K562 (cell line): ENCODE measurements around the gene PPDPF. TPM values are rescaled to one million over a fixed set of nuclear protein-coding genes. Genes with fewer than 3 reads are reported as not detected.
A peak's percentile ranks its signal among the peaks of the same experiment; 100 is the strongest.

Experiments used
- ATAC-seq: fragments of 200-7000 bp; cut with Tn5 transposase; 3 replicates; pipeline ENCODE4 v1.9.1; 2020; ENCODE audit warnings: moderate library complexity
- BruUV-seq: library from RNA; stranded (reverse); fragments of 400-500 nt; replicated peaks from 2 replicates; lab custom pipeline; 2021; lab: Mats Ljungman, UMichigan
- CTCF ChIA-PET: fragments of 300-600 bp; formaldehyde crosslinking; extraction: SDS; loops from one replicate; lab custom pipeline; 2021; ENCODE audit warnings: low intra/inter-chr PET ratio; lab: Yijun Ruan, JAX
- POLR2A ChIA-PET: fragments of 300-600, 350-650 bp; sonication (Branson Sonifier 250); formaldehyde crosslinking; extraction: SDS; loops from one replicate; lab custom pipeline; 2021; ENCODE audit warnings: antibody characterized with exemption, inconsistent platforms; lab: Yijun Ruan, JAX
- DNase-seq, 4 experiments: peaks; one replicate each; pipeline versions ENCODE4 v3.0.0 to v3.0.0-alpha.2; 2011 to 2018; ENCODE audit warnings: low spot score in 3 of 4, mixed read lengths in 3 of 4; ENCODE audit errors: extremely low read depth in 1 of 4
- FAIRE-seq: peaks from 2 replicates; lab custom pipeline; 2011; peaks lifted over from hg19 to GRCh38; lab: Jason Lieb, UNC
- H2AFZ ChIP-seq: 2 replicates; pipeline ENCODE4 v1.6.0; 2011; ENCODE audit warnings: low read depth, low read length, control low read depth, inconsistent platforms
- H3K27ac ChIP-seq: fragments of 200-600 bp; 3 replicates; pipeline ENCODE4 v1.8.0; 2011; ENCODE audit warnings: low read depth, mild to moderate bottlenecking, control low read depth, inconsistent platforms, low read length, moderate library complexity, mixed read lengths; ENCODE audit errors: extremely low read depth
- H3K27me3 ChIP-seq, 2 experiments: fragments of 300-600 bp in 1 of 2; 2 replicates in 1 of 2; 3 replicates in 1 of 2; pipeline versions ENCODE4 v1.6.0 to v1.8.0; 2011; ENCODE audit warnings: inconsistent platforms in 2 of 2, low read length in 2 of 2, mild to moderate bottlenecking in 1 of 2, mixed read lengths in 1 of 2, moderate library complexity in 1 of 2; ENCODE audit not compliant: control insufficient read depth in 2 of 2, insufficient read depth in 2 of 2
- H3K36me3 ChIP-seq: fragments of 300-600 bp; 3 replicates; pipeline ENCODE4 v1.8.0; 2011; ENCODE audit warnings: mild to moderate bottlenecking, low read length, inconsistent platforms; ENCODE audit not compliant: control insufficient read depth, insufficient read depth
- H3K4me1 ChIP-seq, 2 experiments: fragments of 200-600 bp in 1 of 2; replicated peaks in 1 of 2; 2 replicates in 1 of 2; 3 replicates in 1 of 2; pipeline versions ENCODE4 v1.5.1 to v1.8.0; 2011; ENCODE audit warnings: inconsistent platforms in 2 of 2, low read length in 2 of 2, mild to moderate bottlenecking in 1 of 2, mixed read lengths in 1 of 2, moderate library complexity in 1 of 2; ENCODE audit not compliant: control insufficient read depth in 2 of 2, insufficient read depth in 2 of 2
- H3K4me2 ChIP-seq: 2 replicates; pipeline ENCODE4 v1.6.1; 2011; ENCODE audit warnings: low read length, control low read depth, inconsistent platforms, mixed read lengths; ENCODE audit not compliant: insufficient read depth
- H3K4me3 ChIP-seq: fragments of 200-600 bp; sonication (generic), shearing (Covaris generic); 2 replicates; pipeline ENCODE4 v1.5.1; 2016; ENCODE audit warnings: control low read depth, inconsistent platforms
- H3K79me2 ChIP-seq: fragments of 200-600 bp; 3 replicates; pipeline ENCODE4 v1.8.0; 2011; ENCODE audit warnings: low read length, inconsistent platforms; ENCODE audit not compliant: control insufficient read depth, insufficient read depth
- H3K9ac ChIP-seq, 2 experiments: 2 replicates each; pipeline versions ENCODE4 v1.6.0 to v1.6.1; 2011; ENCODE audit warnings: low read depth in 2 of 2, low read length in 2 of 2, control low read depth in 1 of 2, inconsistent platforms in 1 of 2, mild to moderate bottlenecking in 1 of 2, mixed read lengths in 1 of 2; ENCODE audit not compliant: insufficient read depth in 1 of 2
- H3K9me1 ChIP-seq: one replicate; pipeline ENCODE4 v1.6.0; 2011; ENCODE audit warnings: inconsistent platforms, mild to moderate bottlenecking, low read length, moderate library complexity; ENCODE audit not compliant: control insufficient read depth, insufficient read depth
- H3K9me3 ChIP-seq: replicated peaks from 2 replicates; pipeline ENCODE4 v1.5.1; 2011; ENCODE audit warnings: low read depth, low read length, inconsistent platforms; ENCODE audit not compliant: control insufficient read depth, insufficient read depth
- H4K20me1 ChIP-seq: replicated peaks from 2 replicates; pipeline ENCODE4 v1.6.1; 2011; ENCODE audit warnings: low read length, inconsistent platforms, mixed read lengths; ENCODE audit not compliant: control insufficient read depth, insufficient read depth
- FOXP1 ChIP-seq: sonication (generic); formaldehyde crosslinking; IDR thresholded peaks from 2 replicates; pipeline ENCODE4 v1.8.0; 2022; ENCODE audit warnings: mild to moderate bottlenecking, missing genetic modification reagents
- HLTF ChIP-seq: fragments of 450-650 bp; IDR thresholded peaks from 2 replicates; pipeline ENCODE4 v1.6.1; 2016
- KLF1 ChIP-seq: fragments of 450-650 bp; IDR thresholded peaks from 2 replicates; pipeline ENCODE4 v1.6.1; 2016; ENCODE audit warnings: missing genetic modification characterization, missing compliant biosample characterization
- POLR3A ChIP-seq: IDR thresholded peaks from 2 replicates; pipeline ENCODE4 v1.6.1; 2011; ENCODE audit warnings: borderline replicate concordance, mild to moderate bottlenecking, moderate library complexity; ENCODE audit not compliant: insufficient read length, insufficient read depth; ENCODE audit errors: extremely low read depth
- ZNF232 ChIP-seq: sonication (generic); formaldehyde crosslinking; IDR thresholded peaks from 2 replicates; pipeline ENCODE4 v1.8.0; 2022; ENCODE audit warnings: mild to moderate bottlenecking, missing genetic modification reagents
- WGBS: fragments of 100-300 bp; shearing (Covaris generic); methylation state at CpG from one replicate; pipeline ENCODE4 v1.1.6; 2016; ENCODE audit warnings: low coverage, mixed read lengths; ENCODE audit not compliant: insufficient coverage; ENCODE audit errors: missing lambda C conversion rate; 5-methylcytosine and 5-hydroxymethylcytosine counted together
- in situ Hi-C: fragments of 300-500 bp; cut with MboI; formaldehyde crosslinking; loops from 4 replicates; pipeline ENCODE4 v1.15.0; 2018; ENCODE audit warnings: inconsistent platforms, mixed read lengths
- intact Hi-C: fragments of 100-400 bp; cut with micrococcal nuclease; formaldehyde crosslinking; loops from 2 replicates; pipeline ENCODE4 v1.14.2; 2022
- polyA plus RNA-seq, 8 experiments: library from polyadenylated mRNA; depleted of rRNA in 4 of 8; stranded (reverse) in 5 of 8; unstranded in 3 of 8; fragments of >200 nt; fragmentation: Nextera tagmentation in 2 of 8; fragmentation: Illumina TruSeq in 1 of 8; extraction: Ambion mirVana in 2 of 8; extraction: Trizol in 1 of 8; gene quantifications; 2 replicates each; pipeline versions ENCODE4 v1.2.1 to v1.2.3, GENCODE V29; 2011 to 2014; ENCODE audit warnings: inconsistent platforms in 1 of 8, missing spikeins in 1 of 8
- total RNA-seq, 7 experiments: library from RNA; depleted of rRNA in 6 of 7; stranded (reverse); fragments of >200 nt in 6 of 7; fragmentation: Illumina TruSeq in 2 of 7; extraction: Trizol in 2 of 7; gene quantifications; 2 replicates each; pipeline versions ENCODE4 v1.2.1 to v1.2.3, GENCODE V29; 2011 to 2021; ENCODE audit warnings: low replicate concordance in 1 of 7
- TF ChIP-seq, protein P1 (sequence below): IDR thresholded peaks from 2 replicates; pipeline ENCODE4 v1.6.1; 2016; ENCODE audit warnings: missing genetic modification characterization, missing compliant biosample characterization
- TF ChIP-seq, protein P2 (sequence below): conservative IDR thresholded peaks from 2 replicates; pipeline ENCODE4 v1.6.1; 2011; ENCODE audit warnings: low read depth, mild to moderate bottlenecking, low read length; ENCODE audit not compliant: control insufficient read depth
- TF ChIP-seq, protein P3 (sequence below), 3 experiments: fragments of 200-800 bp in 1 of 3; sonication (Bioruptor generic) in 1 of 3; sonication (generic) in 1 of 3; formaldehyde crosslinking in 1 of 3; IDR thresholded peaks; 2 replicates each; pipeline versions ENCODE4 v1.6.1 to v1.8.0; 2016 to 2022; ENCODE audit warnings: mild to moderate bottlenecking in 2 of 3, missing compliant biosample characterization in 2 of 3, missing genetic modification characterization in 2 of 3, missing genetic modification reagents in 1 of 3
- TF ChIP-seq, protein P4 (sequence below): fragments of 450-650 bp; IDR thresholded peaks from 2 replicates; pipeline ENCODE4 v1.6.1; 2018; ENCODE audit not compliant: partially characterized antibody

PPDPF gene
- total and polyA plus RNA-seq, 9 of the 15 experiments (the other 6 are each of a cell fraction or from before 2014, with no cell fraction given), result 0.77 to 233 (median 10.5) TPM

DNA sequence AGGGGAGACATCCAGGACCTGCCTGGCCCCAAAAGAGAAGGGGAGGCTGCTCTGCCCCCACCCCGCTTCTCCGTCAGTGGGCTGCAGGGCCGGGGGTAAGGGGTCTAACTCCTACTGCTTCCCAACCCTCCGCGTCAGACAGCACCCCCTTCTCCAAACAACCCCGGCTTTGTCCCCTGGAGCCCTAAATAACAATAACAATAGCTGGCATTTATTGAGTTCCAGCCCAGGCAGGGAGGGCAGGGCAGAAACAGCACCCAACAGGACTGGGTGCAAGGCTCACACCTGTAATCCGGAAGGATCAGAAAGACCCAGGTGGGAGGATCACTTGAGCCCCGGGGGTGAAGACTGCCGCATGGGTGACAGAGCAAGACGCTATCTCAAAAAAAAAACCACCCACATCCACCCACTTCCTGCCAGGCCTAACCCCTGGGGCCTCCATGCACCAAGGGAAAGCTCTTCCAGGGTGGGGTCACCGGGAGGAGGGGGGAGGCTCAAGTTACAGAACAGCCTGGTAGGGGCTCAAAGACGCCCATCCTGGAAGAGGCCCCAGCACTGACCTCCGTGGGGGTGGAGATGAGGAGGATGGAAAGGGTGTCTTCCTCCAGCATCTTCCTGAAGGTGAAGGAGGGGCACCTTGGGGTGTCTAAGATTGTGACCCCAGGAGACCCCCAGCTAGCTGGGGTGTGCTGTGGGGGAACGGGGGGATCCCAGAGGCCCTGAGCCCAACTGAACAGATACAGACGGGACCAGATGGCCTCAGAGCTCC is 32.1 kb downstream of the PPDPF start (continued):
- TF ChIP-seq FOXP1 (CRISPR knock-in tag) (peak; percentile 70; the same call in 1 of the 2 replicates), POLR3A (no peak), KLF1 (tag) (no peak), ZNF232 (CRISPR knock-in tag) (no peak)
- TF ChIP-seq, protein P1, sequence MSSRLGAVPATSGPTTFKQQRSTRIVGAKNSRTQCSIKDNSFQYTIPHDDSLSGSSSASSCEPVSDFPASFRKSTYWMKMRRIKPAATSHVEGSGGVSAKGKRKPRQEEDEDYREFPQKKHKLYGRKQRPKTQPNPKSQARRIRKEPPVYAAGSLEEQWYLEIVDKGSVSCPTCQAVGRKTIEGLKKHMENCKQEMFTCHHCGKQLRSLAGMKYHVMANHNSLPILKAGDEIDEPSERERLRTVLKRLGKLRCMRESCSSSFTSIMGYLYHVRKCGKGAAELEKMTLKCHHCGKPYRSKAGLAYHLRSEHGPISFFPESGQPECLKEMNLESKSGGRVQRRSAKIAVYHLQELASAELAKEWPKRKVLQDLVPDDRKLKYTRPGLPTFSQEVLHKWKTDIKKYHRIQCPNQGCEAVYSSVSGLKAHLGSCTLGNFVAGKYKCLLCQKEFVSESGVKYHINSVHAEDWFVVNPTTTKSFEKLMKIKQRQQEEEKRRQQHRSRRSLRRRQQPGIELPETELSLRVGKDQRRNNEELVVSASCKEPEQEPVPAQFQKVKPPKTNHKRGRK, result no peak

DNA sequence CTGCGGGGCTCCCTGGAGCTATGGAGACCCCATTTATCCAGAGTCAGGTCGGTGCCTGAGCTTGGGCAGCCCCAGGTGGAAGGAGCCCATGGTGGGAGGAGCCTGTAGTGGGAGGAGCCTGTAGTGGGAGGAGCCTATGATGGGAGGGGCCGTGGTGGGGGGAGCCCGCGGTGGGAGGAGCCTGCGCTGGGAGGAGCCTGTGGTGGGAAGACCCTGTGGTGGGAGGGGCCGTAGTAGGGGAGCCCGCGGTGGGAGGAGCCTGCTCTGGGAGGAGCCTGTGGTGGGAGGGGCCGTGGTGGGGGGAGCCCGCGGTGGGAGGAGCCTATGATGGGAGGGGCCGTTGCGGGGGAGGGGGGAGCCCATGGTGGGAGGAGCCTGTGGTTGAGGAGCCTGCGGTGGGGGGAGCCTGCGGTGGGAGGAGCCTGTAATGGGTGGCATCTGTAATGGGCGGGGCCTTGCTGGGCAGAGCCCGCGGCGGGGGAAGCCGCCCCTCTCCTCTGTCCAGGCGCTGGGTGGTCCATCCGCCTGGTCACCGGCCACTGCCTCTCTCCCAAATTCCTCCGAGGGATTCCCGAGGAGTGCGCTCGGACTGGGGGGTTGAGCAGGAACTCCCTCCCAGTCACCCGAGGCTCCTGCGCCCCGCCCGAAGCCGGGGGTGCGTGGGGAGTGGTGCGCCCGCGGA is 32.8 kb downstream of the PPDPF start:
- no peaks in the 10 kb centered on the region for H3K9me1 ChIP-seq
- ATAC-seq, result peak; percentile 86
- H3K27ac ChIP-seq, result peak overlapping the region; percentile 60
- peak overlapping the region; percentile 76 for H3K4me3 ChIP-seq
- POLR2A ChIA-PET, result interaction anchor here (0.6 to 1.5 kb wide), 5 partner anchors 17 to 331 kb away, joined by 3 to 7 read pairs (median 3); partner anchors contain the start of gene PPDPF
- in situ Hi-C loops (no loop called here), intact Hi-C loops (loop anchor here (10.0 kb wide), 1 partner anchor 311 kb away; the partner anchor contains the start of genes ABHD16B and TPD52L2)
- H3K79me2 ChIP-seq, result no peaks in the 10 kb centered on the region
- peak overlapping the region; percentile 89 for H2AFZ ChIP-seq
- H3K9ac ChIP-seq, result peak overlapping the region; percentile 55 to 91
- H3K9me3 ChIP-seq, result no peaks in the 10 kb centered on the region
- peak; percentile 91 to 93 (median 92) for DNase-seq
- H3K27me3 ChIP-seq, result no peaks in the 10 kb centered on the region; a peak in 1 of 5 replicates
- H3K4me2 ChIP-seq, result peak overlapping the region; percentile 84
- no peaks in the 10 kb centered on the region for H4K20me1 ChIP-seq
- H3K36me3 ChIP-seq, result no peaks in the 10 kb centered on the region
- CTCF ChIA-PET, result interaction anchor here (0.7 kb wide), 1 partner anchor 57 kb away, joined by 3 read pairs; no protein-coding TSS in a partner anchor
- no TSS peak for BruUV-seq
- 1% methylated on average over 16 of the region's 37 CpGs for WGBS
- H3K4me1 ChIP-seq, result peaks cover 15 to 69% of the 10 kb centered on the region in 2 experiments
- peak; percentile 96 for FAIRE-seq
- TF ChIP-seq, protein P2, sequence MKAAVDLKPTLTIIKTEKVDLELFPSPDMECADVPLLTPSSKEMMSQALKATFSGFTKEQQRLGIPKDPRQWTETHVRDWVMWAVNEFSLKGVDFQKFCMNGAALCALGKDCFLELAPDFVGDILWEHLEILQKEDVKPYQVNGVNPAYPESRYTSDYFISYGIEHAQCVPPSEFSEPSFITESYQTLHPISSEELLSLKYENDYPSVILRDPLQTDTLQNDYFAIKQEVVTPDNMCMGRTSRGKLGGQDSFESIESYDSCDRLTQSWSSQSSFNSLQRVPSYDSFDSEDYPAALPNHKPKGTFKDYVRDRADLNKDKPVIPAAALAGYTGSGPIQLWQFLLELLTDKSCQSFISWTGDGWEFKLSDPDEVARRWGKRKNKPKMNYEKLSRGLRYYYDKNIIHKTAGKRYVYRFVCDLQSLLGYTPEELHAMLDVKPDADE, result 0 out of 2 replicates have a peak, but pooled peaks have one; percentile 12
- TF ChIP-seq, protein P3, sequence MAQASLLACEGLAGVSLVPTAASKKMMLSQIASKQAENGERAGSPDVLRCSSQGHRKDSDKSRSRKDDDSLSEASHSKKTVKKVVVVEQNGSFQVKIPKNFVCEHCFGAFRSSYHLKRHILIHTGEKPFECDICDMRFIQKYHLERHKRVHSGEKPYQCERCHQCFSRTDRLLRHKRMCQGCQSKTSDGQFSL (CRISPR knock-in tag; IDR thresholded peaks at IDR 0.05), result peak; percentile 91
- TF ChIP-seq, protein P3 (tag; IDR thresholded peaks at IDR 0.05), result peak in 1 of 2 experiments; percentile 91; a peak in 2 of 4 replicates
- TF ChIP-seq HLTF, result no peak
- TF ChIP-seq, protein P4, sequence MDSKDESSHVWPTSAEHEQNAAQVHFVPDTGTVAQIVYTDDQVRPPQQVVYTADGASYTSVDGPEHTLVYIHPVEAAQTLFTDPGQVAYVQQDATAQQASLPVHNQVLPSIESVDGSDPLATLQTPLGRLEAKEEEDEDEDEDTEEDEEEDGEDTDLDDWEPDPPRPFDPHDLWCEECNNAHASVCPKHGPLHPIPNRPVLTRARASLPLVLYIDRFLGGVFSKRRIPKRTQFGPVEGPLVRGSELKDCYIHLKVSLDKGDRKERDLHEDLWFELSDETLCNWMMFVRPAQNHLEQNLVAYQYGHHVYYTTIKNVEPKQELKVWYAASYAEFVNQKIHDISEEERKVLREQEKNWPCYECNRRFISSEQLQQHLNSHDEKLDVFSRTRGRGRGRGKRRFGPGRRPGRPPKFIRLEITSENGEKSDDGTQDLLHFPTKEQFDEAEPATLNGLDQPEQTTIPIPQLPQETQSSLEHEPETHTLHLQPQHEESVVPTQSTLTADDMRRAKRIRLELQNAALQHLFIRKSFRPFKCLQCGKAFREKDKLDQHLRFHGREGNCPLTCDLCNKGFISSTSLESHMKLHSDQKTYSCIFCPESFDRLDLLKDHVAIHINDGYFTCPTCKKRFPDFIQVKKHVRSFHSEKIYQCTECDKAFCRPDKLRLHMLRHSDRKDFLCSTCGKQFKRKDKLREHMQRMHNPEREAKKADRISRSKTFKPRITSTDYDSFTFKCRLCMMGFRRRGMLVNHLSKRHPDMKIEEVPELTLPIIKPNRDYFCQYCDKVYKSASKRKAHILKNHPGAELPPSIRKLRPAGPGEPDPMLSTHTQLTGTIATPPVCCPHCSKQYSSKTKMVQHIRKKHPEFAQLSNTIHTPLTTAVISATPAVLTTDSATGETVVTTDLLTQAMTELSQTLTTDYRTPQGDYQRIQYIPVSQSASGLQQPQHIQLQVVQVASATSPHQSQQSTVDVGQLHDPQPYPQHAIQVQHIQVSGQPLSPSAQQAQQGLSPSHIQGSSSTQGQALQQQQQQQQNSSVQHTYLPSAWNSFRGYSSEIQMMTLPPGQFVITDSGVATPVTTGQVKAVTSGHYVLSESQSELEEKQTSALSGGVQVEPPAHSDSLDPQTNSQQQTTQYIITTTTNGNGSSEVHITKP, result peak; percentile 16
